IPS DF 6.9 (cell line): ENCODE data around the gene MED16.
"Not testable (repeated sequence)": the region's sequence is repeated elsewhere in the genome, so short reads cannot be mapped to it uniquely, and the experiment has no call there.

Source experiments
- DNase-seq: peaks from one replicate; pipeline ENCODE4 v3.0.0-alpha.2; 2013; ENCODE audit warnings: low read depth, low spot score
- H3K27ac ChIP-seq: one replicate; pipeline ENCODE4 v1.5.1; 2013; ENCODE audit warnings: low read length, control low read depth
- H3K27me3 ChIP-seq: 2 replicates; pipeline ENCODE4 v1.6.1; 2013; ENCODE audit warnings: mild to moderate bottlenecking, low read length; ENCODE audit not compliant: control insufficient read depth, insufficient read depth
- H3K36me3 ChIP-seq: 2 replicates; pipeline ENCODE4 v1.6.1; 2013; ENCODE audit warnings: low read length; ENCODE audit not compliant: control insufficient read depth, insufficient read depth
- H3K4me1 ChIP-seq: 2 replicates; pipeline ENCODE4 v1.6.1; 2013; ENCODE audit warnings: low read length; ENCODE audit not compliant: control insufficient read depth, insufficient read depth
- H3K4me3 ChIP-seq: 2 replicates; pipeline ENCODE4 v1.5.1; 2013; ENCODE audit warnings: mild to moderate bottlenecking, low read length
- H3K9me3 ChIP-seq: 2 replicates; pipeline ENCODE4 v1.6.1; 2013; ENCODE audit warnings: low read length, inconsistent platforms; ENCODE audit not compliant: control insufficient read depth, insufficient read depth
- WGBS: extraction: QIAGEN DNeasy Blood & Tissue Kit; methylation state at CpG from one replicate; pipeline ENCODE4 v1.1.7; 2013; ENCODE audit warnings: mixed read lengths, missing lambda C conversion rate; ENCODE audit not compliant: insufficient read length, insufficient coverage; 5-methylcytosine and 5-hydroxymethylcytosine counted together

MED16 gene

GRCh38 chr19:877992-878660 lies 14.9 kb downstream of the MED16 start:
- H3K27me3 ChIP-seq, H3K4me3 ChIP-seq, H3K27ac ChIP-seq, H3K4me1 ChIP-seq, H3K9me3 ChIP-seq, DNase-seq: not testable (repeated sequence)
- no CpG with 5 or more reads among the region's 23 CpGs for WGBS
- peaks cover 27% of the 10 kb centered on the region; the same call in 1 of the 2 replicates for H3K36me3 ChIP-seq

- peaks cover 9% of the 10 kb centered on the region for H3K4me1 ChIP-seq
- DNase-seq: no peak
- H3K36me3 ChIP-seq: peaks cover 18% of the 10 kb centered on the region; the same call in 1 of the 2 replicates
- no peaks in the 10 kb centered on the region for H3K27me3 ChIP-seq
- WGBS: no CpG with 5 or more reads among the region's 29 CpGs
- no peak overlapping the region for H3K27ac ChIP-seq
- no peaks in the 10 kb centered on the region for H3K9me3 ChIP-seq
- no peak overlapping the region for H3K4me3 ChIP-seq
Measured at GRCh38 chr19:876780-877314, 16.1 kb downstream of the MED16 start.

GRCh38 chr19:876089-876488 lies 16.9 kb downstream of the MED16 start:
- no peaks in the 10 kb centered on the region for H3K27me3 ChIP-seq
- WGBS: no CpG with 5 or more reads among the region's 18 CpGs
- no peaks in the 10 kb centered on the region for H3K9me3 ChIP-seq
- no peak for DNase-seq
- H3K4me3 ChIP-seq: no peak overlapping the region
- peaks cover 9% of the 10 kb centered on the region for H3K4me1 ChIP-seq
- peaks cover 12% of the 10 kb centered on the region; the same call in 1 of the 2 replicates for H3K36me3 ChIP-seq
- H3K27ac ChIP-seq: no peak overlapping the region

GRCh38 chr19:875265-875879 lies 17.6 kb downstream of the MED16 start:
- H3K36me3 ChIP-seq: peaks cover 18% of the 10 kb centered on the region; the same call in 1 of the 2 replicates
- H3K27me3 ChIP-seq: no peaks in the 10 kb centered on the region
- no peaks in the 10 kb centered on the region for H3K9me3 ChIP-seq
- WGBS: no CpG with 5 or more reads among the region's 28 CpGs
- no peak for DNase-seq
- H3K4me1 ChIP-seq: peaks cover 11% of the 10 kb centered on the region
- H3K4me3 ChIP-seq: no peak overlapping the region
- no peak overlapping the region for H3K27ac ChIP-seq

GRCh38 chr19:873561-874041 lies 19.4 kb downstream of the MED16 start:
- Histone ChIP-seq H3K27me3 (no peaks in the 10 kb centered on the region), H3K4me3 (no peak overlapping the region; the same call in 1 of the 2 replicates), H3K9me3 (no peaks in the 10 kb centered on the region), H3K4me1 (peaks cover 11% of the 10 kb centered on the region), H3K36me3 (peaks cover 15% of the 10 kb centered on the region; the same call in 1 of the 2 replicates), H3K27ac (no peak overlapping the region)
- WGBS: no CpG with 5 or more reads among the region's 22 CpGs
- DNase-seq: no peak

GRCh38 chr19:873084-873483 lies 19.9 kb downstream of the MED16 start:
- peaks cover 11% of the 10 kb centered on the region for H3K4me1 ChIP-seq
- no peak for DNase-seq
- H3K9me3 ChIP-seq: no peaks in the 10 kb centered on the region
- H3K27ac ChIP-seq: no peak overlapping the region
- H3K4me3 ChIP-seq: no peak overlapping the region; the same call in 1 of the 2 replicates
- no peaks in the 10 kb centered on the region for H3K27me3 ChIP-seq
- WGBS: no CpG with 5 or more reads among the region's 13 CpGs
- H3K36me3 ChIP-seq: peaks cover 20% of the 10 kb centered on the region; the same call in 1 of the 2 replicates

- no CpG with 5 or more reads among the region's 27 CpGs for WGBS
- Histone ChIP-seq H3K36me3 (peaks cover 23% of the 10 kb centered on the region; the same call in 1 of the 2 replicates), H3K27me3 (no peaks in the 10 kb centered on the region), H3K4me1 (peaks cover 11% of the 10 kb centered on the region), H3K27ac (no peak overlapping the region), H3K4me3 (no peak overlapping the region), H3K9me3 (no peaks in the 10 kb centered on the region)
- DNase-seq: no peak
Measured at GRCh38 chr19:872266-872951, 20.6 kb downstream of the MED16 start.

- peaks cover 21% of the 10 kb centered on the region; the same call in 1 of the 2 replicates for H3K36me3 ChIP-seq
- no peak overlapping the region for H3K4me3 ChIP-seq
- no peaks in the 10 kb centered on the region for H3K27me3 ChIP-seq
- no peaks in the 10 kb centered on the region for H3K9me3 ChIP-seq
- no peak for DNase-seq
- H3K27ac ChIP-seq: no peak overlapping the region
- WGBS: no CpG with 5 or more reads among the region's 33 CpGs
- peaks cover 13% of the 10 kb centered on the region for H3K4me1 ChIP-seq
Measured at GRCh38 chr19:871446-872265, 21.3 kb downstream of the MED16 start.

GRCh38 chr19:870963-871401 lies 22.0 kb downstream of the MED16 start:
- Histone ChIP-seq H3K4me3 (no peak overlapping the region), H3K36me3 (peaks cover 21% of the 10 kb centered on the region; the same call in 1 of the 2 replicates), H3K27me3 (no peaks in the 10 kb centered on the region), H3K27ac (no peak overlapping the region), H3K4me1 (peaks cover 13% of the 10 kb centered on the region), H3K9me3 (no peaks in the 10 kb centered on the region)
- no CpG with 5 or more reads among the region's 28 CpGs for WGBS
- DNase-seq: no peak
